GM18873 (cell line): ENCODE measurements around the gene ABCA8.

Source experiments
- ATAC-seq: cut with Tn5 transposase; IDR thresholded peaks from one replicate; pipeline ENCODE4 v1.9.1; 2021; ENCODE audit warnings: mild to moderate bottlenecking, moderate library complexity, moderate number of reproducible peaks; ENCODE audit not compliant: unreplicated experiment, low FRiP score

ABCA8 gene

GRCh38 chr17:68943123-68943811, 11.9 kb downstream of the ABCA8 start:
- ATAC-seq = no peak

GRCh38 chr17:68942389-68942788, 12.8 kb downstream of the ABCA8 start:
- no peak for ATAC-seq

- no peak for ATAC-seq
Measured at GRCh38 chr17:68941761-68942160, 13.4 kb downstream of the ABCA8 start.

DNA sequence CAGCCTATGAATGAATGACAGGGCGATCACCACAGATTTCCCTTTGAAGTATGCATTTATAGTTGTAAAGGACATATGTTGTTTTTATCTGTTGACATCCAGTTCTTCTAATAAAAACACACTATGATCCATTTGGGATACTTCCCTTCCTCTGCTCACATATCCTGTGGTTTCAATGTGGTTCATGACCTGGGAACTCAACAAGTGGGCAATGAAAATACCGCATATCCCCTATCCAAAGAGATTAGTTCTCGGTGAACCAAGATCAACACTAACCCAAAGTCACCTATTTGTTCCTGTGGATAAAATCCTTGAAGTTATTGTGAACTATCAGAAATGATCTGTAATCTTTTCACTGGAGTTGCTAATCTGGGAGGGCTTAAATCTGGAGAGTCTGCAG, 16.0 kb downstream of the ABCA8 start:
- no peak for ATAC-seq

DNA sequence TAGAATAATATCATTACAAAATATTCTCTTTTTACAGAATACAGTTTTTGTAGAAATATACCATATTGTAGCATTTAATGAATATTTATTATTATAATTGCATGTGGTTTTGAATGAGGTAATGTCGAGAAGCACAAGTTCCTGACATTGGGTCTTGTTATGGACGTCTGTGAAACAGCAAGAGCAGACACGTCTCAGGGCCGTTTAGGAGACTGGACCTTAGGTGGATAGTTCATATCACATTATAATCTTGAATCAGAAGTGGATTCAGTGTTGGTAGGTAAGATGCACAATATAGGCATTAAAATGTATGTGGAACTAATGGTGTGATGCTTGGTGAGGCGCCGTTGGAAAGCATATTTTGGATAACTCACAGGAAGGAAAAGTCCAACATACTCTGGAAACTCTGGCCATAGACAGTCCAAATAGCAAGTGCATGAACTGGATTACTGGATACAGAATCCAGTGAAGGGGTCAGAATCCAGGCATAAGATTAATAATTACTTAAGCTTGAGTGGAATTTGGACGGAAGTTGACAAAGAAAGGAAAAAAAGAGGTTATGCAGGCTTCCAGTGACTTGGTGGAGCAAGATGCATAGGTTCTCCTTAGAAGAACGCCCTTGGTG, 17.2 kb downstream of the ABCA8 start:
- ATAC-seq = no peak

GRCh38 chr17:68927516-68927915, 27.7 kb downstream of the ABCA8 start:
- no peak for ATAC-seq

DNA sequence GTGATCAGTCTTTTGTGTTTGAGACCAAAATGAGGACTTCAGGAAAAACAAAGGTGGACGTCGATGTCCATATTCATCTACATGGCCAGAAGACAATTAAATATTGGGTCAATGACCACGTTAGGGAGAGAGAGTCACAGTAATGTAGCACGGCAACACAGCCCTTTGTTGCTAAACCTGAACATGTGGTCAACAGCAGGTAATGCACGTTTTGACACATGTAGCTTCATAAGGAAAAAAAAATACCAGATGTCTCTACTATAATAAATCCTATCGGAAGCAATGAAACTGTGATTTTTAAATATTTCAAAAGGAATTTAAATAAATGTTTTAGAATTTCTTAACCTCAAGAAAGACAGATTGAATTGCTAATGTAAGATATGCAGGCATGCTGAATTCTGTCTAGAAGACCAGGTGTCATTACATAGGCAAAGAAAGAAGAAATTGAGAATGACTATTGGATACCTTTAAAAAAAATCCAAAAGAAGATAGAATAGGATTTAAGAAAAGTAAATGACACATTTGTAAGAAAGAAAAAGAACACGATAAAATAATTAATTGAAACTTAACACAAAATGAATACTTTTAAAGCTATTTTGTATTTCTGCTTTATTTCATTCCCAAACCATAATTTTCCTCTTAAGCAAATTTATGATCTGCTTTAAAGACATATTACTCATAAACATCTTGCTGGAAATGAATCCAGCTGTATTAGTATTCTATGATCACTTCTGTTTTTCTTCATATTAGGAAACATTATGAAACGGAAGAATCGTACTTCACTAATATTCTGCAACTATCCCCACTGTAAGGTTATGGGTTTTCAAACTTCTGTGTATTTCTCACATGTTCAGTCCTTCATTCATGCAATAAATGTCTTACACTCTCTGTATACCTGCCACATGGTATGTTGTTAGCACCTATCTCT, 30.1 kb downstream of the ABCA8 start:
- ATAC-seq = no peak

- no peak for ATAC-seq
Measured at GRCh38 chr17:68910789-68911431, 44.3 kb downstream of the ABCA8 start.

GRCh38 chr17:68910251-68910705, 44.9 kb downstream of the ABCA8 start:
- ATAC-seq = no peak

DNA sequence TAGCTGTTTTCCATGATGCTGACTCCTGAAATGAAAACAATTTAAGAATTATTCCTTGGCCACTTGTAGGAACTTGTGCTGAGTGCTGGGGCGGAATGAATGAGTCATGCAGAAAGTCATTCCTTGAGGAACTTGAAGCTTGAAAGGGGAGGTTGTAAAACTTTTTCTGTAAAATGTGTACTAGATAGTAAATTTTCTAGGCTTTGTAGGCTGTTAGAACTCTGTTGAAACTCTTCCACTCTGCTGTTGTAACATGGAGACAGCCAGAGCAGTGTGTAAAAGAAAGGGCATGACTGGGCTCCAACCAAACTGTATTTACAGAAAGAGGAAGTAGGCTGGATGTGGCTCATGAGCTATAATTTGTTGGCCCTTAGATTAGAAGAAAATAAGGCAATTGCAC, 46.1 kb downstream of the ABCA8 start:
- peak; percentile 39 for ATAC-seq

GRCh38 chr17:68908045-68908444, 47.1 kb downstream of the ABCA8 start:
- peak; percentile 75 for ATAC-seq

- ATAC-seq = no peak
Measured at GRCh38 chr17:68906638-68907037, 48.6 kb downstream of the ABCA8 start.

- ATAC-seq = no peak
Measured at GRCh38 chr17:68903286-68903685, 51.9 kb downstream of the ABCA8 start.

GRCh38 chr17:68897557-68897956, 57.6 kb downstream of the ABCA8 start:
- ATAC-seq = no peak

- ATAC-seq = no peak
Measured at GRCh38 chr17:68892658-68893057, 62.5 kb downstream of the ABCA8 start.

DNA sequence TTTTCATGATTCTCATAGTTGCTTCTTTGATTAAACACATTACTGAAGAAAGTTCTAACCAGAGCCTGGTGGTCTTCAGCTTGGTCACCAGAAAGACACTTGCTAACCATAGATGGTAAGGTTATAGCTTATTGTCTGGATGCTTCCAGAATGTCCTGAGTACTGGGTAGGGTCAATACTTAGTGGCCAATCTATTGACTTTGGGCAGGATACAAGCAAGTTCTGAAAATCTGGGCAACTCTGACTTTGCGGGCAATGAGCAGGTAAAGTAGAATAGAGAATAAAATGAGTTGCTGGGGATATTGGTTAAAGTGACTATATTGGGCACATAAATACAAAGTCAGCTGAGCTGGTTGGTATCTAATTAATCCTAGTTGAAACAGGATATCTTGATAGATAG, 63.0 kb downstream of the ABCA8 start:
- ATAC-seq = no peak

DNA sequence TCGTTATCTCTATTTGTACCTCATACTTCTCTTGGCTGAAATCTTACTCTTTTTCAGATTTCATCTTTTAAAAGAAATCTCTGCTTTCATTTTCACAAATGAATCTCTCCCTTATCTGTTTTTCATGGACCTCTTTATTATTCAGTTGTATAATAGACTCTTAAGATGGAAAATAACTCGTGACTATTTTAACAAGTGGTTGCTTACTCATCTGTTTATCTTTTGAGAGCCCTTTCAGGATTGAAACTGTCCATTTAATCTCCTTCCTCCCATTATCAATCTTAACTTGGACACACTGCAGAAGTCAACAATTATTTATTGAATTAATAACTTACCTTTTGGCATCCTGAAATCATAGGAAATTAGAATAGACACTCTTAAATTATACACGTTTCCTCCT, 68.8 kb downstream of the ABCA8 start:
- no peak for ATAC-seq

- no peak for ATAC-seq
Measured at GRCh38 chr17:68884888-68885287, 70.3 kb downstream of the ABCA8 start.

- ATAC-seq = no peak
Measured at GRCh38 chr17:68878226-68878885, 76.8 kb downstream of the ABCA8 start.

GRCh38 chr17:68871447-68871846, 83.7 kb downstream of the ABCA8 start:
- ATAC-seq = no peak
